GM21360 (cell line): Measurements from ENCODE around the gene KNG1.
"Not testable (repeated sequence)": the region's sequence is repeated elsewhere in the genome, so short reads cannot be mapped to it uniquely, and the experiment has no call there.

Experiments
- ATAC-seq: cut with Tn5 transposase; IDR thresholded peaks from one replicate; pipeline ENCODE4 v1.9.1; 2021; ENCODE audit warnings: mild to moderate bottlenecking, moderate library complexity; ENCODE audit not compliant: unreplicated experiment

The KNG1 gene

GRCh38 chr3:186717039-186717457 lies at the start of gene KNG1:
Gene KNG1, plus strand, starts transcription at chr3:186717359. Its CDS starts 184 bp downstream, at chr3:186717543.
- ATAC-seq: no peak

- no peak for ATAC-seq
Measured at GRCh38 chr3:186668426-186668825, 48.7 kb upstream of the KNG1 start.

- no peak for ATAC-seq
Measured at GRCh38 chr3:186669378-186670084, 47.6 kb upstream of the KNG1 start.

- no peak for ATAC-seq
Measured at GRCh38 chr3:186670155-186670554, 47.0 kb upstream of the KNG1 start.

- ATAC-seq: no peak
Measured at GRCh38 chr3:186671051-186671450, 46.1 kb upstream of the KNG1 start.

GRCh38 chr3:186678604-186679003 lies 38.6 kb upstream of the KNG1 start:
- ATAC-seq: no peak

- ATAC-seq: no peak
Measured at GRCh38 chr3:186679151-186679550, 38.0 kb upstream of the KNG1 start.

- no peak for ATAC-seq
Measured at GRCh38 chr3:186680869-186681268, 36.3 kb upstream of the KNG1 start.

GRCh38 chr3:186682812-186683211 lies 34.3 kb upstream of the KNG1 start:
- ATAC-seq: no peak

GRCh38 chr3:186683979-186684378 lies 33.2 kb upstream of the KNG1 start:
- ATAC-seq: no peak

GRCh38 chr3:186686475-186686874 lies 30.7 kb upstream of the KNG1 start:
- not testable (repeated sequence) for ATAC-seq

GRCh38 chr3:186687120-186687651 lies 30.0 kb upstream of the KNG1 start:
- ATAC-seq: no peak

GRCh38 chr3:186690304-186690703 lies 26.9 kb upstream of the KNG1 start:
- ATAC-seq: not testable (repeated sequence)

- ATAC-seq: no peak
Measured at GRCh38 chr3:186691676-186692075, 25.5 kb upstream of the KNG1 start.

- ATAC-seq: no peak
Measured at GRCh38 chr3:186693843-186694242, 23.3 kb upstream of the KNG1 start.

GRCh38 chr3:186694288-186695032 lies 22.7 kb upstream of the KNG1 start:
- ATAC-seq: no peak

- no peak for ATAC-seq
Measured at GRCh38 chr3:186696522-186696921, 20.6 kb upstream of the KNG1 start.

- no peak for ATAC-seq
Measured at GRCh38 chr3:186697510-186697909, 19.6 kb upstream of the KNG1 start.

- ATAC-seq: no peak
Measured at GRCh38 chr3:186700267-186700666, 16.9 kb upstream of the KNG1 start.

GRCh38 chr3:186702451-186702850 lies 14.7 kb upstream of the KNG1 start:
- ATAC-seq: not testable (repeated sequence)

GRCh38 chr3:186705882-186706780 lies 11.0 kb upstream of the KNG1 start:
- ATAC-seq: no peak
